ENCODE data around the gene CTNNA3.

CTNNA3 gene

DNA sequence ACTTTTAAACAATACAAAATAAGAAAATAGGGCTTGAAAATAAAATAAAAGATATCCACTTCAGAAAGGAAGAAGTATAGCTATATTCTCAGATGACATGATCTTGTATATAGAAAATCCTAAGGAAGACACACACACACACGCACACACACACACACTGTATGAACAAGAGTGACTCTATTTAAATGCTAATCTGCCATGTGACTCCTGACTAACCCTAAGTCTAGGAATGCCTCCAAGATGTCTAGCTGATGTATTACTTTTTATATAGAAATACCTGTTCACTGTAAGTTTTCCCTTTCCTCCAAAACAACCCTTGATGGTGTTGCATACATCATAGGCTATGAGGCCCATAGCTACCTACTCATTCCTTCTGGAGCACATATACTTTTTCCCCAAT is 943.3 kb downstream of the CTNNA3 start:
- no peak for DNase-seq (ENCODE audit: low read depth)

DNA sequence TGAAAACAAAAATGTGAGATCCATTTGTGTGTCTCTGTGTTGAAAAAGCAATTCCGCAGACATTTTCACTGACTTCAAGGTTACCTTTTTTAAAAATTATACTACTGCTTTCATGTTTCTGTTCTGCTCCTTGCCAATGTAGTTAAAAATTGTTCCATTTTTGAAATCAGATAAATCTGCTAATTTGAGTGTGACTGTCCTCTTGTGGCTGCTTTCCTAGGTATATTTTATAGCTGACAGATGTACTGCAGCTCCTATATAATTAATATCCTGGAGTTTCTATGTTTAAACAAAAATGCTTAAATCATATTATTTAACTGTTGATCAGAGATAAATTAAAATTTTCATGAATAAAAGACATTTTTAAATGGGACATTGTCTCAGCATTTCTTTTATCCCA is 947.8 kb downstream of the CTNNA3 start:
- DNase-seq (ENCODE audit: low read depth): no peak

DNA sequence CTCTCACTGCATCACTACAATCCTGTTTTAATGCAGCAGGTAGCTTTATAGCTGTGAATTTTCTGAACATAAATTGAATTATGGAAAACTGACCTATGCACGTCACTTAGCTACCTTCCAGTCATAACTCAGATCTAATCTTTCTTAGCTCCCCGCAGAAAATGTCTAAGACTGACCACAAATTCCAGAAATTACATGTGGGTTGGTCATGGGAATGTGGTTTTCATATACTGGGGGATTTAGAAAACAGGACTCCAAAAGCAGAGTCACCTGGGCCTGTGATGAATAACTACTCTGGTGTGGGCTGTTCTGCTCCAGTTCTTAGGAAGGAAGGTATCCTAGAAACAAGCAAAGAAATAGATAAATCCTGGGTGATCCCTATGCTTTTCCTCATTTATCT is 948.5 kb downstream of the CTNNA3 start:
- no peak for DNase-seq (ENCODE audit: low read depth)

DNA sequence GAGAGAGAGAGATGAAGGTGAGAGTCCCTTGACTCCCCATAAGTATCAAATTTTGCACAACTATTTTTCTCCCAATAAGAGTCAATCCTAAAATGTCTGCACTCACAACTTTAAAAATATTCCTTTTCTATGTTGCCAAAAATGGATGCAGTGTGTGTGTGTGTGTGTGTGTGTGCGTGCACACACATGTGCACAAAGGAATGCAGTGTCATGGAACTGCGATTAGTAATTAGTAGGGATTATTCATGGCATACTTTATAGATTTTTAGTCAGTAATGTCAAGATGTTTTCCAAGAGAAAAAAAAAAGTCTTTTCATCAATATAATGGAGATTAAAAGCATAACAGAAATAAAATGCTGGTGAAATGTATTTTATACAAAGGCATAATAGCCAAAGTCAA is 949.3 kb downstream of the CTNNA3 start:
- DNase-seq (ENCODE audit: low read depth): no peak

DNA sequence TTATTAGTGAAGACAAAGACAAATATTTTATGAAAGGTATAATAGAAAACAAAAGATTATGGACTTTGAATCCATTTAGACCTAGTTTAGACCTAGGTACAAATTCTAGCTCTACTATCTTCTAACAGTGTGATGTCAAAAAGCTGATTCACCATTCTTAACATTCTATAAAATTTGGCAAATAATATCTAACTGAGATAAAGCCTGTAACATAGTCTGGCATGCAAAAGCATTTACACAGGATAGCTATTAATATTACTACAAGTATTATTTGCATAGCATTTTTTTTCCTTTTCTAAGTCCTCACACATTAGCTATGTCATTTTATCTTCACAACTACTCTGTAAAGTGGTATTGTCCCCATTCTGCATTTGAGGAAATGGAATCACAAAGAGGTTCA is 949.7 kb downstream of the CTNNA3 start:
- DNase-seq (ENCODE audit: low read depth): no peak

DNA sequence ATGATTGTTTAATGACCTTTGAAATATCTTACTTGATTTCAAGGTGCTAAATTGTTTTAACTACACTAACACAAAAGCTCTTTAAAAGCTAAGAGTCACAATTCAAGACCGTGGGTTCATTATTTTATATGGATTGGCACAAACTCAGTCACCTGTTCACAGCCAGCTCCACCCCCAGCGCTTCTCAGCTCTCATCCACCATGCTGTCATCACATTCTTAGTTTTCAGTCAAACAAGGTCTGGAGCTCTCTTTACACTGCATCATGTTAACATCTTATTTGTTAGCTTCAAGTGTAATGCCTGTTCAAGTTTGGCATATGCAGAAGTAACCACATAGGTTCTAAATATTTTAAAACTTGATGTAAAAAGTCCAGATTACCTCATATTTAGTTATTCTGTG is 951.1 kb downstream of the CTNNA3 start:
- no peak for DNase-seq (ENCODE audit: low read depth)

DNA sequence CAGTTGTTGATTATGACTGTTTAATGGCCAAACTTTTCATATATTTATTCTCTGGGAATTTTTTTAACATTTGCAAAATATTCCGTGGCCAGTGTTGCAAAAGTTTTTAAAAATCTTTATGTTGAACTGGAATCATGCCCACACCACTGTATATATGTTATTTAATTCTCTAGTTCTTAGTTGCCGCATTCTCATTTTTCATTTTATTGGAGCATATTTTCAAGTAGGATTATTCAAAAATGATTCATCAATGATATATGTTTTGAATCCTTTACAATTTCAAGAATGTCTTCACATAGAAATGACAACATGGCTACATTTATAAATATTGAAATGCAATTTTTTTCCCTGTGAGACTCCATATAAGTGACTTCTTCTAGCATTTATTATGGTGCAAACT is 958.8 kb downstream of the CTNNA3 start:
- DNase-seq (ENCODE audit: low read depth): no peak

DNA sequence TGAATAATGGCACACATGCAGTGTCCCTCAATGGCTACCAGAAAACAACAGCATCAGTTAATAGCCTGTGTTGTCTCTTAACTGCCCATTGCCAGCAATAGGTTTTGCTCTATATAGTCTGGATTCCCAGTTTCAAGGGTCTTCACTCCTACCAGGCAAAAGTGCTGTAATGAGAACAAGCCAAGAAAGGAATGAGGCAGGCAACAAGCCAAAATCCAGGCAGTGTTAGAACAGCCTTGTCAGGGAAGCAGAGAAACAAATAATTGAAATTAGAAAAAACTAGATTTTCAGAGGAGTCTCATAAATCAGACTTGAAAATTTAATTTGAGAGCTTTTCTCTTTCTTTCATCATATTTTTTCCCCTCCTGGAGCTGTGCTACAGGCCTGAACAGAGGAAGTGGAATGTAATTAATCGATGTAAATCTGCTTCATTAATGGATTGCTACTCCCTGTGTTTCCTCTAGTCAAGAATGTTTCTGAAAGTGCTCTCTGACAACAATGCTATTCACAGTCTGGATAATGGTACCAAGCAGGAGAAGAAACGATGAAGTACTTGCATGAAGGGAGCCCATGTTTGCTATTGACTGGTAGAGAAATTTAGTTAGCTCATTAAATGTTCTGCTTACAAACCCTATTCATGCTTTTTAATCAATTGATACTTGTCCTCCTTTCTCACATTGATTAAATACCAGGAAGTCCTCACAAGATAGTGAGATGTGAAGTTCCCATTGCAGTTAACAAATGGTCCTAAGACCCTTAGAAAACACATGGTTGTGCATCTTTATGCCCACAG is 972.2 kb downstream of the CTNNA3 start:
- no peak for DNase-seq (ENCODE audit: low read depth)

DNA sequence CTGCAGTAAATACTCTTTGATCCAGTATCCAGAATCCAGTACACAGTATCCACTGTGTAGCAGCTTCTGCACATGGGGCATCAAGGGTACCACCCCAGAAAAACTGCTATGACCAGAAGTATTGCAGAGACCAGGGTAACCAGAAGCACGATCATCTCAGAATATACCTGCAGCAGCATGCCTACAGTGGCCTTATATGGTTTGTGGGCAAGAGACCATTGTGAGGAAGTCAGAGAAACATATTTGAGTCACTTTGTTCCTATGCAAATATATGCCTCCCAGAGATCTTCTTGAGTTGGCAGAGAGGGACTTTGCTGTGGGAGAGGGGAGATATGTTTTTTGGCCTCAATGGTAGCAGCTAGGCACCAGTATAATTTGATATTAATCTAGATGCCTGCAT is 976.5 kb downstream of the CTNNA3 start:
- no peak for DNase-seq (ENCODE audit: low read depth)

DNA sequence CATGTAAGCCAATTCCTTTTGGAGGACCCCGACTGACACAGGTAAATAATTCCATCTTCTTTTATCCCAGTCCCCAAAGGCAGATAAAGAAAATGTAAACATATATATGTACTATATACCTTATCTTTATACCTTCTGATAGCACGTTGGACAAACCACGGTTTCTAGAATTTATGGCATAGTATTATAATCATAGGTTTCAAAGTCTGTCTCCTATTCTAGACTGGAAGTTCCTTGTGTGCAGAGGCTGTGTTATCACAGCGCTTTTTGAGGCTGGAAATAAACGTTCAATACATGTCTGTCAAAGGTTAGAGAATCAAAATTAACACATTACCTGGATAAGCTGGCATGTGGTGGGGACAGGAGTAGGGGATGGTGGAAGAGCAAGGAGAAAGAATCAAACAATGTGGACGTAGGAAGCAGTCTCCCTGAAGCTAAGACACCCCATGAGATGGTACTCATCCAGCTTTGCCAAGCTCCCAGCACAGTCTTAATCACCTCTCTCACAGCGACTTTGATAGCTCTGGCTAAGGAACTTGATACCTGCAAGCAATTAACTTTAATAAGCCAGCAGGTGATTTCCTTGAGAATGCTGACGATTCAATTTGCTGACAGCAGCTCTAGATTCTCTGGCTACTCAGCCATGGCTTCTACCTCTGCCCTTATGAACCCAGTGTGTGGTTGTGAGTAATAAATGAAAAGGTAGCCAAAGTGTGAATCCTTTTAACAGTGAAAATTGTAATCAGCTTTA is 978.6 kb downstream of the CTNNA3 start:
- DNase-seq (ENCODE audit: low read depth): no peak

DNA sequence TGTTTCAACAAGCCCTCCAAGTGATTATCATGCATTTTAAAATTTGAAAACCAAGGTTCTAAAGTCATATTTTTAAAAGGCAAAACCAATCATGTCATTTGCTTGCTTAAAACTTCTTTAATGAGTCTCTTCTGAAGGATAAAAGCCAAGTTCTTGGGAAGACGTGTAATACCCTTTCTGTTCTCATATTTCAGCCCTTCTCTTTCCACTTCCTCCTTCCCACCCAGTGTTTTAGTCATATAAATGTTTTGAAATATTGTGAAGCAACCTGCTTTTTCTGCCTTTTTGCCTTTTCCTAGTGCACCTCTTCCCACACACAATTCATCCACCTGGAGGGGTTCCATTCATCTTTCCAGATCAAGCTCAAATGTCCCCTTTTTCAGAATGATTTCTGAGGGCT is 981.3 kb downstream of the CTNNA3 start:
- no peak for DNase-seq (ENCODE audit: low read depth)

DNA sequence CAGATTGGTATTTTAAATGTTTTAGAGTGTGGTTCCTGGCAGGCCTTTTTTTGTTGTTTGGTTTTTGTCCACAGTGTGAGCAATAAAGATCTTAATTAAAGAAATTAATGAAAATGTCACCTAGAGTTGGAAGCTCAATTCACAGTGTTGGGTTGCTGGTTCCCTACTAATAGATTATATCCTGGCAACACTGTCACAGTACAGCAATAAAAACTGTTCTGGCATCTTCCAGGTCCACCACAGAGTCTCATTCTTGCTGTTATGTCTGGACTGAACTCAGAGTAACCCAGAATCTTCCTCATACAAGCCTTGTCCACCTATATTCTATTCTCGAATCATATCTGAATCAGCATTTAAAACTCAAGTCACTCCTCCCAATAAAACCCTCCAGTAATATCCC is 982.6 kb downstream of the CTNNA3 start:
- DNase-seq (ENCODE audit: low read depth): no peak

DNA sequence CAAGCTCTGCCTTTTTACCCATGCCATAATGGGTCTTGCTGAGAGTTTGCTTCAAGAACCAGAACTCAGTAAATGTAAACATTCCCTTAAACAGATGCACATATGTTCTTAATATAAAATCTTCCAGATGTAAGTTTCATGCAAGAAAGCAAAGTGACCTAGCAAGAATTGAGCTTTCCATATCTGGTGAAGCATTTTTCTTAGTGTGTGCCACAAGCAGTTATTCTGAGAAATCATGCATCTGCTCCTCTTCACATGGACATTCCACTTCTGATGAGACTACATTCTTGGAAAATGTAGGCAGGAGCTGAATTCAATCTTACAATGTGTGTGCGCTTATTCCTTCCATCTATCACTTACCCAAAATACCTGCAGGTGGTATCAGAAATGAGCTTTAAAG is 997.9 kb downstream of the CTNNA3 start:
- DNase-seq (ENCODE audit: low read depth): no peak

DNA sequence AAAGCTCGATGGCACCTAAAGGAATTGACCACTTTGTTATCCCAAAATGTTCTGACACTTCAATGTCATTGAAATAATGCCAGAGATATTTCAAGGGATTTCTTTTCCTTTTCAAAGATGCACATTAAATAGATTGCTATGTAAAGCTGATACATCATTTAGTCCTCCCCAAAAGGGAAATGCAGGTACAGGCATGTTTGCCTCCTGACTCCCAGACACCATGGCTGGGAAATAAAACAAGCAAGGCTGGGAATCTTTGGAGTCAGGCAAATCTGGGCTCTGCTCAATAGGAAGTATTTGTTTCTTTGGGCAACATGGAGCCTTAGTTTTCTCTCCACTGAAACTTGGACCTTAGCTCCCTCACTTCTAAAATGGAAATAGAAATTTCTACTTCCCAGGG is 1000.9 kb downstream of the CTNNA3 start:
- DNase-seq (ENCODE audit: low read depth): no peak

DNA sequence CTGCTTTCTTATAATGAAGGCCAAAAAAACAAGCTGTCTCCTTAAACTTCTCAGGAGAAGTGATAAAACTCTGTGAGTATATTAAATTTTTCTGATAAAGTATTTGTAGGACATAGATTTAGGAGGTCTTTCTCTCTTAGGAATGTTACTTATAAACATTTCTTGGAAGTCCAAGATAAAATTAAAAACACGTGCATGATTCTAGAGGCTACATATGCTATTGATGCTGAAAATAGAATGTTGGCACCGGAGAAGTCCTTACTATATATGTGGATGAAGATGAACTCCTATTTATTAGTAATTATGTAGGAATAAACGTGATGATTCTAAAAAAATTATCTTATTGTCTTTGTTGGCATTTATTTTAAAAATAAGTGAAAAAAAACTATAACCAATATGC is 1011.4 kb downstream of the CTNNA3 start:
- DNase-seq (ENCODE audit: low read depth): no peak

DNA sequence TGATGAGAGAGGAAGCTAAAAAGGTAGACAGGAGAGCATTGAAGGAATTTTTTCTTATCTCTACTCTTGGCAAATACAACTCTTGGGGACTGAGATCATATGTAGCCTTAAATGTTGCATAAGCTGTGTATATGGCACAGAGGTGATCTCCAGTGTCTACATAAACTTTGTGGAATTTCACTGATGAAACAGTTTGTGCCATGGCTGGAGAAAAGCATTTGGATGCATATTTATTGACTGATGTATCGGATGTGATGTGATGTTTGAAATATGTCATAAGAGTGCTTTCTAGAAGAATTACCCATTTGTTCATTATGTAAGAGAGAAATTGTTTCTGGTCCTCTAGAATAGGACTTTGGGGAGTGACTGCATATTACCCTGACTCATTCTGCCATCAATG is 1015.1 kb downstream of the CTNNA3 start:
- DNase-seq (ENCODE audit: low read depth): no peak

DNA sequence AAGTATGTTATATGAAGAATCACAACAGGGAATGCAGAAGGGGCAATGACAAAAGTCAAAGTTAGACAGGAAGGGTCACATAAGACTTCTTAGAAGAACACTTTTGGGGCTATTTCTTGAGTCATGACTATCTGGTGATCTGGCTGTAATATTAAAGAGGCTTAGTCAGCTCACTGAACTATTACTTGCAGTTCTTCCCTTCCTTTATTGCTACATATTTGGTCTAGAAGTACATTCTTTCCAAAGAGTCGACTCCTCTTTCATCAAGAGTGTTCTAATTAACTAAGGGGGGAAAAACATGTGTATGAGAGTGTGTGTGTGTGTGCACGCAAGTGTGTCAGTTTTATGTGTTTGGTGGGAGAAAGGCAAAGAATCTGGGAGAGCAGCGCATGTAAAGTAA is 1017.5 kb downstream of the CTNNA3 start:
- DNase-seq (ENCODE audit: low read depth): no peak

DNA sequence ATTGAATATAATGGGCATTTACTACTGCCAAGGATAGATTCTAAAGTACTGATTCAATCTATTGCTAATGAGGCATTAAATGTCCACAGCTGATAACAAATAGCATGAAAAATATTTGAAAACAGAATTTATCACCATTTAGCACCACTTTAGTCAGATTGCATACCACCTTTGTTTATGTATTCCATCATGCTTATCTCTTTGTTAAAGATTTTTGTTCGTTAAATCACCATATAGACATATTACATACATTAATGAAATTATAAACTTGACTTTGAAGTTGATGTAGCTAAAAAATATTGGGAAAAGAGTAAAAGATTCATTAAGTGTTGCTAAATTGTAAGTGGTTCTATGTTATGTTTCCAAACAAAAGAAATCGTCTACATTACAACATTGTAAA is 1022.9 kb downstream of the CTNNA3 start:
- DNase-seq (ENCODE audit: low read depth): no peak

DNA sequence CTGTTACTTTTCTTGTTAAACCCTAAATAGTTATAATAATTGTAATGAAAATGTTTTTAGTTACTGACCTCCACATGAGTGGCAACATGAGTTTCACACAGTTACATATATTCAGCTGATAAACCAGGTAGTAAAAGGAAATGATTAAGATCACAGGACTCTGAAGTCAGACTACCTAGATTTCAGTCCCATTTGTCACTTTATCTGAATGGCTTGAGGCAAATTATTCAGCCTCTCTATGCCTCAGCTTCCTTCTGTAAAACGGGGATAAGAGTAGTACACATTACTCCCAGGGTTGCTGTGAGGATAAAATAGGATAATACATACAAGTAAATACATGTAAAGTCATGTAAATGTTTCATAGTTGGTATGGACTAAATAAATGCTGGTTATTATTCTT is 1024.4 kb downstream of the CTNNA3 start:
- DNase-seq (ENCODE audit: low read depth): no peak

DNA sequence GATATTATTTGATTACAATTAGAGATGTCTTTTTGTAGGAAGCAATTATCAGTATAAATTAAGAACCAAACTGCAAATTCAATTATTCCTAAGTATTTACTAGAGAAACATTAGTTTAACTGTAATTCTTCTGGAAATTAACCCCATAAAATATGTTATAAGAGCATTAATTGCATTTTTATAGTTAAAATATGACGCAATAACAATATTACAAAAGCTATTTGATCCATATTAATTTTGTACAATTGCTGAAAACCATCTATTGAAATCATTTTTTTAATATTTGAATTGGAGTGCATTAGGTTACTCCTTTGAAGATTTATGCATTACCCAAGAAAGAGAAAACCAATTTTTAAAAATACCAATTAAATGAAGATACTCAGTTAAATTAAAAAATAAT is 1024.9 kb downstream of the CTNNA3 start:
- DNase-seq (ENCODE audit: low read depth): no peak

DNA sequence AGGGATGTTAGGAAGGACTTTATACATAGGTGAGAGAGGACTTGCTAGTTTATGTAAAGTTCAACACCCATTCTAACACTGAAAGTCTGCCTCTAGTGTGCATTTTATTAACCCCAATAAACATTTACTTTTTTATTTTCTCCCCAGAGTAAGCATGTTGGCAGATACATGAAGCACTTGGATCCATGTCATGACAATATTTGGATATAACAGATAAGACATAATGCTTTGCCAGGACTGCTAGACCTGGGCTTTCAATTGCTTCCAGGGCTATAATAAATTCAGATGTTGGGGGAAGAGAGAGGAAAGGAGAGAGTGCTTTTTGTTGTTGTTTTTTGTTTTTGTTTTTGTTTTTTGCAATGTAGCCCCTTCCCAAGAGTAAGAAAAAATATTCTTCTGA is 1039.5 kb downstream of the CTNNA3 start:
- DNase-seq (ENCODE audit: low read depth): no peak

DNA sequence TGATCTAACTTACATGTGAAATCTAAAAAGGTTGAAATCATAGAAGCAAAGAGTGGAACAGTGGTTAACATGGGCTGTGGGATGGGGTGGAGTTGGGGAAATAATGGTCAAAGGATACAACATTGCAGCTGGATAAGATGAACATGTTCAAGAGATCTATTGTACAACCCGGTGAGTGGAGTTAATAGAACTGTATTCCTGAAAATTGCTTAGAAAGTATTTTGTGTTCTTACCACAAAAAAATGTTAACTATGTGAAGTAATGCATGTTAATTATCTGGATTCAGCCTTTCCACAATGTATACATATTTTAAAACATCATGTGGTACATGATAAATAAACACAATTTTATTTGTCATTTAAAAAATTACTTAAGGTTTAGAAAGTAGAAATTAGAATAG is 1041.1 kb downstream of the CTNNA3 start:
- no peak for DNase-seq (ENCODE audit: low read depth)

DNA sequence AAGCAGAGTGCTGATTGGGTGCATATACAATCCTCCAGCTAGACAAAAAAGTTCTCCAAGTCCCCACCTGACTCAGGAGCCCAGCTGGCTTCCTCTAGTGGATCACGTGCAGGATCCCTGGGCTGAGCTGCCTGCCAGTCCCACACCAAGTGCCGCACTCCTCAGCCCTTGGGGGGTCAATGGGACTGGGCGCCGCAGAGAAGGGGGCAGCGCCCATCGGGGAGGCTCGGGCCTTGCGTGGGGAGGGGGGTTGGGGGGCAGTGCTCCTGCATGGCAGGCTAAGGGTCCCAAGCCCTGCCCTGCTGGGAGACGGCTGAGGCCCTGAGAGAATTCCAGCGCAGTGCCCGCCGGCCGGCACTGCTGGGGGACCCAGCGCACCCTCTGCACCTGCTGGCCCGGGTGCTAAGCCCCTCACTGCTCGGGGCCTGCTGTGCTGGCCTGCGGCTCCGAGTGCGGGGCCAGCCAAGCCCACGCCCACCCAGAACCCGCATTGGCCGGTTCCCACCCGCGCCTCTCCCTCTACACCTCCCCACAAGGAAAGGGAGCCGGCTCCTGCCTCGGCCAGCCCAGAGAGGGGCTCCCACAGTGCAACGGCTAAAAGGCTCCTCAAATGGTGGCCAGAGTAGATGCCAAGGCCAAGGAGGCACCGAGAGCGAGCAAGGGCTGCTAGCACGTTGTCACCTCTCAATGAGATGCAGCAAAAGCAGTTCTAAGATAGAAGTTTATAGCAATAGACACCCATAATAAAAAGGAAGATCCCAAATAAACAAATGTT is 1044.5 kb downstream of the CTNNA3 start:
- no peak for DNase-seq (ENCODE audit: low read depth)
